ENCODE data around the gene URAD. TPM values are rescaled to one million over a fixed set of nuclear protein-coding genes. Genes with fewer than 3 reads are reported as not detected.
A peak's percentile ranks its signal among the peaks of the same experiment; 100 is the strongest.

URAD gene
- total RNA-seq, 2 experiments from 2014 or later = not detected

GRCh38 chr13:27980280-27980998 is 8.1 kb downstream of the URAD start:
- POLR2A ChIA-PET = no interaction called here
- peaks cover 70% of the 10 kb centered on the region for H3K27me3 Mint-ChIP-seq
- no peaks in the 10 kb centered on the region for H3K9me3 Mint-ChIP-seq
- H3K4me3 Mint-ChIP-seq = no peak overlapping the region
- no peak overlapping the region for H3K27ac Mint-ChIP-seq
- no peak for DNase-seq
- peaks cover 17% of the 10 kb centered on the region for H3K4me1 Mint-ChIP-seq
- H3K36me3 Mint-ChIP-seq (ENCODE audit: low read depth) = no peaks in the 10 kb centered on the region
- CTCF ChIA-PET = interaction anchor here (0.7 kb wide), 1 partner anchor 691 kb away, joined by 3 read pairs; no protein-coding TSS in a partner anchor

DNA sequence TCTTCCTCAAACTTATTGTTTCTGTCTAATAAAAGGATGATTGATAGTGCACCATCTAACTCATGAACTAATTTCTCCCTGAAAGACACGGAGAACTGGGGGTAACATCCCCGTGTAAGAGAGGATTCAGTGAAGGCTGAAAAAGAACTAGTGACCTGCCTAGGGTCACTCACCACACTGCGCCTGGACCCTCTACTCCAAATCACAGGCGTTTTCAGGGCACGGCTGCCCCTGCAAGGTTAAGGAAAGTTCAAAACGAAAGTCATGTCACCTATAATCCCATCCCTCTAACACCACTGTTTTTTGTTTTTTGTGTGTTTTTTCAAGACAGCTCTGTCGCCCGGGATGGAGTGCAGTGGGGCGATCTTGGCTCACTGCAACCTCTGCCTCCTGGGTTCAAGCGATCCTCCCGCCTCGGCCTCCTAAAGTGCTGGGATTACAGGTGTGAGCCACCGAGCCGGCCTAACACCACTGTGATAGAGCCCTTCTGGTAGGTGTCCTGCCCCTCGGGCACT is 8.7 kb downstream of the URAD start:
- Mint-ChIP-seq H3K9me3 (no peaks in the 10 kb centered on the region), H3K27me3 (peaks cover 75% of the 10 kb centered on the region), H3K4me3 (no peak overlapping the region), H3K36me3 (ENCODE audit: low read depth) (no peaks in the 10 kb centered on the region), H3K4me1 (peaks cover 20% of the 10 kb centered on the region), H3K27ac (no peak overlapping the region)
- ChIA-PET CTCF (no interaction called here), POLR2A (no interaction called here)
- no peak for DNase-seq

DNA sequence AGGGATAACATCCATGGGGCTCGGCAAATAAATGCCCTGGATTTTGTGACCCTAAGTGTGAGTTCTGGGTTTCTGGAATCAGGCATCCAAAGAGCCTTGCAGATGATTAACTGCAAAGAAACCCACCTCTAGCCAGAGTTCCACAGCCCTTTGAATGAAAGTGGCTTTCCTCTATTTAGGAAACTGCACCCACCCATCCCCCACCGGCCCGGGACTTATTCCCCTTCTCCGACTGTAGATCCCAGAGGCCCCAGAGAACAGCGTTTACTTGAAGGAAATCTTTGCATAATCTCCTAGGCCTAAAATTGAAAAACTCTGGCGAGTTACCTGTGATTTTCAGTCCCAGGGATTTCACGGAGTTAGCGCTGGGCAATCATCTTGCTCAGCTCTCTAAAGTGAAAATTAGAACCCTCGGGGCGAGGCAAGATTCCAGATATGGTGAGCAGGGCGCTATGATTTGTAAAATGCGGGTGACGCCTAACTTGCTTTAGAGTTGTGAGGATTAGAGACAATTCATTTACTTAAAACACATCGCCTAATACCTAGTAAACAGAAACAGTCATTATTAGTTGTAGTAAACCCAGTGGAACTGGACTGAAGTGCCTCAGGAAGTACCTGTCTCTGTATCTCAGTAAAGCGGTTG is 9.4 kb downstream of the URAD start:
- DNase-seq = no peak
- H3K36me3 Mint-ChIP-seq (ENCODE audit: low read depth) = no peaks in the 10 kb centered on the region
- no peak overlapping the region for H3K4me3 Mint-ChIP-seq
- POLR2A ChIA-PET = no interaction called here
- CTCF ChIA-PET = no interaction called here
- peaks cover 23% of the 10 kb centered on the region for H3K4me1 Mint-ChIP-seq
- H3K27ac Mint-ChIP-seq = no peak overlapping the region
- peaks cover 82% of the 10 kb centered on the region for H3K27me3 Mint-ChIP-seq
- H3K9me3 Mint-ChIP-seq = no peaks in the 10 kb centered on the region

DNA sequence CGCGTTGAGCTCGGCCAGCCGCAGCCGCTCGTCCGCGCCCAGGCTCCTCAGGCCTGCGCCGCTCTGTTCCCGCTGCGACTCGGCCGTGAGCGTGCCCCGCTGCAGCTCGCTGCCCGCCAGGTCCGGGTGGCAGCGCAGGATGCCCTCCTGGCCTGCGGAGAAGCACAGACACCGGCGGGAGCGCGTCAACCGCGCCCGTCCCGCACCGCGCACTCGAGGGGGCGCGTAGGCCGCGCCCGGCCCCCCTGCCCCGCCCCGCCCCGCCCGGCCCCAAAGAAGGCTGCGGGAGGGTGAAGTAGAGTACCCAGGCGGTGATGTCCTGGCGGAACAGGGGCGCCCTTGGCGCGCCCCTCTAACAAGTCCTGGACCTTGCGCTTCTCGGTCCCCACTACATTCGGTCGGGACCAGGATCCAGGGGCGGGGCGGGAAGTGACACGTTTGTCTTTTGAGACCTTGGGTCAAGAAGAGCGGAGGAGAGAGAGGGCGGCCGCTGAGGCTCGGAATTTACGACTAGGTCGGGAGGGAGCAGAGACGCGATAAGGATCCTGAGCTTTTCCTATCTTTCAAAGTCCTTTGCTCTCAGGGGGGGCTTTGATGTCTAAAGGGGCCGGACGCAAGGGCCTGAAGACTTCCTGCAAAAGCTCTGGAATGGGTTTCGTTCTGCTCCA is 10.1 kb downstream of the URAD start:
- peaks cover 86% of the 10 kb centered on the region for H3K27me3 Mint-ChIP-seq
- peaks cover 23% of the 10 kb centered on the region for H3K4me1 Mint-ChIP-seq
- no peak for DNase-seq
- POLR2A ChIA-PET = no interaction called here
- no peaks in the 10 kb centered on the region for H3K9me3 Mint-ChIP-seq
- no peaks in the 10 kb centered on the region for H3K36me3 Mint-ChIP-seq (ENCODE audit: low read depth)
- no peak overlapping the region for H3K27ac Mint-ChIP-seq
- CTCF ChIA-PET = interaction anchor here (0.9 kb wide), 1 partner anchor 615 kb away, joined by 3 read pairs; no protein-coding TSS in a partner anchor
- H3K4me3 Mint-ChIP-seq = peak overlapping the region; percentile 18

- Mint-ChIP-seq H3K9me3 (no peaks in the 10 kb centered on the region), H3K4me1 (peaks cover 23% of the 10 kb centered on the region), H3K27me3 (peaks cover 85% of the 10 kb centered on the region), H3K27ac (no peak overlapping the region), H3K4me3 (no peak overlapping the region), H3K36me3 (ENCODE audit: low read depth) (no peaks in the 10 kb centered on the region)
- DNase-seq = no peak
- CTCF ChIA-PET = interaction anchor here (0.9 kb wide), 1 partner anchor 614 kb away, joined by 3 read pairs; no protein-coding TSS in a partner anchor
- POLR2A ChIA-PET = no interaction called here
These were observed 10.8 kb downstream of the URAD start for GRCh38 chr13:27977476-27978300.

- Mint-ChIP-seq H3K4me3 (no peak overlapping the region), H3K27ac (no peak overlapping the region), H3K9me3 (no peaks in the 10 kb centered on the region), H3K4me1 (peaks cover 23% of the 10 kb centered on the region), H3K36me3 (ENCODE audit: low read depth) (no peaks in the 10 kb centered on the region), H3K27me3 (peaks cover 80% of the 10 kb centered on the region)
- DNase-seq = no peak
- POLR2A ChIA-PET = no interaction called here
- CTCF ChIA-PET = interaction anchor here (0.6 to 1.6 kb wide), 4 partner anchors 22 to 450 kb away, joined by 3 to 8 read pairs (median 4); no protein-coding TSS in a partner anchor
These were observed 12.0 kb downstream of the URAD start for GRCh38 chr13:27976362-27977091.

GRCh38 chr13:27975564-27976361 is 12.7 kb downstream of the URAD start:
- H3K27me3 Mint-ChIP-seq = peaks cover 80% of the 10 kb centered on the region
- no peak overlapping the region for H3K27ac Mint-ChIP-seq
- POLR2A ChIA-PET = no interaction called here
- no peak for DNase-seq
- no peaks in the 10 kb centered on the region for H3K36me3 Mint-ChIP-seq (ENCODE audit: low read depth)
- no peak overlapping the region for H3K4me3 Mint-ChIP-seq
- no peaks in the 10 kb centered on the region for H3K9me3 Mint-ChIP-seq
- CTCF ChIA-PET = interaction anchor here (0.6 to 1.6 kb wide), 5 partner anchors 8 to 450 kb away, joined by 3 to 8 read pairs (median 4); no protein-coding TSS in a partner anchor
- H3K4me1 Mint-ChIP-seq = peaks cover 23% of the 10 kb centered on the region

- ChIA-PET CTCF (interaction anchor here (0.8 to 2.5 kb wide), 3 partner anchors 16 to 148 kb away, joined by 3 to 7 read pairs (median 7); no protein-coding TSS in a partner anchor), POLR2A (no interaction called here)
- Mint-ChIP-seq H3K4me1 (peaks cover 23% of the 10 kb centered on the region), H3K27ac (no peak overlapping the region), H3K4me3 (no peak overlapping the region), H3K9me3 (no peaks in the 10 kb centered on the region), H3K27me3 (peaks cover 80% of the 10 kb centered on the region), H3K36me3 (ENCODE audit: low read depth) (peaks cover 3% of the 10 kb centered on the region)
- DNase-seq = peak; percentile 5
These were observed 14.4 kb downstream of the URAD start for GRCh38 chr13:27973961-27974662.

- H3K9me3 Mint-ChIP-seq = no peaks in the 10 kb centered on the region
- H3K27ac Mint-ChIP-seq = no peak overlapping the region
- no peak overlapping the region for H3K4me3 Mint-ChIP-seq
- peaks cover 21% of the 10 kb centered on the region for H3K4me1 Mint-ChIP-seq
- H3K27me3 Mint-ChIP-seq = peaks cover 76% of the 10 kb centered on the region
- H3K36me3 Mint-ChIP-seq (ENCODE audit: low read depth) = peaks cover 3% of the 10 kb centered on the region
- DNase-seq = no peak
- ChIA-PET CTCF (interaction anchor here (1.7 to 2.5 kb wide), 2 partner anchors 15 to 147 kb away, joined by 5 to 7 read pairs; no protein-coding TSS in a partner anchor), POLR2A (no interaction called here)
These were observed 15.2 kb downstream of the URAD start for GRCh38 chr13:27973291-27973690.

DNA sequence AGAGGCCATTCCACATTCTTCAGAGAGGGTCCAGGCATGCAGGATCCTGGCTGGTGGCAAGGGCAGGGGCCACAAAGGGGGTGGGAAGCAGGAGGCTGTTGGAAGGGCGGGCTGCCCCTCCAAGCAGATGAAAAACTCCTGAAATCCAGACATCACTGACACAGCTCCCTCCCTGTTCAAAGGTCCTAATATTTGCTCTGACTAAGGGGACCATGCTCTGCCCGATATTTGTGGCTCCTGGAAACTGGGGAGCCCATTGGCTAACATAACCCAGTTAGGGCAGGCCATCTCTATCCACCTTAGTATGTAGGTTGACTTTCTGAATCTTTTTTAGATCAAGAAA is 16.0 kb downstream of the URAD start:
- Mint-ChIP-seq H3K27ac (no peak overlapping the region), H3K4me1 (peaks cover 19% of the 10 kb centered on the region), H3K9me3 (no peaks in the 10 kb centered on the region), H3K36me3 (ENCODE audit: low read depth) (peaks cover 3% of the 10 kb centered on the region), H3K4me3 (no peak overlapping the region), H3K27me3 (peaks cover 79% of the 10 kb centered on the region)
- DNase-seq = no peak
- ChIA-PET POLR2A (interaction anchor here (1.0 kb wide), 1 partner anchor 48 kb away, joined by 3 read pairs; no protein-coding TSS in a partner anchor), CTCF (interaction anchor here (1.7 to 2.5 kb wide), 2 partner anchors 14 to 146 kb away, joined by 5 to 7 read pairs; no protein-coding TSS in a partner anchor)
